Neuron (in vitro differentiated cells): ENCODE data around the gene TMEM185B.
A peak's percentile ranks its signal among the peaks of the same experiment; 100 is the strongest.
"Not testable (repeated sequence)": the region's sequence is repeated elsewhere in the genome, so short reads cannot be mapped to it uniquely, and the experiment has no call there.

Experiments used
- H2AFZ ChIP-seq: one replicate; pipeline ENCODE4 v1.6.1; 2013; ENCODE audit warnings: low read depth, mild to moderate bottlenecking, inconsistent platforms, low read length, moderate library complexity
- H3K27me3 ChIP-seq: one replicate; pipeline ENCODE4 v1.6.1; 2013; ENCODE audit warnings: low read length; ENCODE audit not compliant: insufficient read depth
- H3K36me3 ChIP-seq: one replicate; pipeline ENCODE4 v1.6.1; 2013; ENCODE audit warnings: low read length; ENCODE audit not compliant: insufficient read depth
- H3K4me1 ChIP-seq: one replicate; pipeline ENCODE4 v1.6.1; 2013; ENCODE audit warnings: low read length; ENCODE audit not compliant: insufficient read depth
- H3K4me3 ChIP-seq: 2 replicates; pipeline ENCODE4 v1.5.1; 2013; ENCODE audit warnings: mild to moderate bottlenecking, low read length, moderate library complexity
- H3K9me3 ChIP-seq: one replicate; pipeline ENCODE4 v1.6.1; 2013; ENCODE audit warnings: low read length

TMEM185B gene

DNA sequence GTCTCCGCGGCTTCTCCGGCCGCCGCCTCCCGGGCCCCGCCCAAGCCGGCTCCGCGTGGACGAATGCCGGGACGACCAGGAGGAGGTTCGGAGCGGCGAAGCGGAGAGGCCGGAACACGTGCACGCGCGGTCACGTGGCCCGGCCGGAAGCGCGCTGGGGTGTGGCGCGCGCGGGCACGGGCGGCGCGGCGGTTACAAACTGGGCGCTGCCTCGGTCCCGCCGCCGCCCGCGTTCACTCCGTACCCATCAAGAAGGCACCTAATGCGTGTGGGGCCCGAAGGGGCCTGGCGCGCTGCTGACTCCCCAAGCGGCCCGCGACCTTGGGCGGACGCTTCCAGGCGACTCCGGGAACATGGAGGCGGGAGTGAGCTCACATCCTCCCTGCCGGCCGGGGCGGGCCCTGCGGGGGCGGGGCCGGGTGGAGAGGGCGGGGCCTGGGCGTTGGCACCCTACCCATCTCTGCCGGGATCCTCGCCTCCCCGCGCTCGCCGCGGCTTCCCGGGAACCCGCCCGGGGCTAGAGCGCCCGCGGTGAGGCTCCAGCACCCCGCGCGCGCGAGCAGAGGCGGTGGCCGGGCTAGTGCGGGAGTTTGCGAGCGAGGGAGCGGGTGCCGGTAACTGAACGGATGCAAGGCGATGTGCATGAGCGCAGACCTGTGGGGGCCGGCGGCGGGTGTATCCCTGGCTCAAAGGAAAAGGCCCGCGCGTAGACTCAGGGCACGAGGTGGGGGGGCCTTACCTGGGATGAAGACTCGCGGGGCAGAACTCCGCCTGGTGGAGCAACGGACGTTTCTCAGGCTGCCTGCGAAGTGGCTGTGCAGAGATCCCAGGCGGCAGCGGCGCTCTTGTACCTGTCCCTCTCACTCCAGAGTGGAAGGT is at the start of gene TMEM185B:
TSS of gene TMEM185B (minus strand) at position 367 of the 879 bp plus-strand sequence. CDS start 424 bp downstream, outside the sequence.
- Histone ChIP-seq H2AFZ (peak within 1 kb of the TSS; percentile 99), H3K4me3 (peak within 1 kb of the TSS; percentile 58), H3K36me3 (peaks cover 7% of the 10 kb centered on the region), H3K9me3 (peaks cover 10% of the 10 kb centered on the region), H3K4me1 (peaks cover 3% of the 10 kb centered on the region), H3K27me3 (peaks cover 40% of the 10 kb centered on the region)

DNA sequence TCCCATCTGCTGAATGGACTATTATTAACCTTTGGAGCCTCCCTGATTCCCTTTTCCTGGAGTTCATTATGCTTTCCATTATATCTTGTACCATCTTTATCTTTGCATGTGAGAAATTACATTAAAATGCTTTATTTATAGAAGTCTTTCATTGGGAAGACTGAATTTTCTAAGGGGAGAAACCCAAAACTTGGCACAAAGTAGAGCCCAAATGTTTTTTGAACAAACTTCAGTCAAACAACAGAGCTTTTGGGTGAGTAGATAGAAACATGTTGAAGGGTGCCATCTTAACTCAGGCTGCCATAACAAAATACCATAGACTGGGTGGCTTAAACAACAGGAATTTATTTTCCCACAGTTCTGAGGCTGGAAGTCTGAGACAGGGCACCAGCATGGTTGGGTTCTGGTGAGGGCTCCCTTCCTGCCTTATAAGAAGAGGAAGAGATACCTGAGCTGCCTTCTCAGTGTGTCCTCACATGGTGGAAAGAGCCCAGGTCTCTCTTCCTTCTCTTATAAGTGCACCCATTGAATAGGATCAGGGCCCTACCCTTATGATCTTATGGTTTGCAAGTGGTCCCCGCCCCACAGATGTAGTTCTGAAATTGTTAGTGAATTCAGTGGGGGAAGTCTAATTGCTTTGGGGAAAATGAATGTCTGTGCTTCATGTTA is 48.6 kb upstream of the TMEM185B start:
- H3K27me3 ChIP-seq, result no peaks in the 10 kb centered on the region
- H3K9me3 ChIP-seq, result peaks cover 5% of the 10 kb centered on the region
- no peaks in the 10 kb centered on the region for H3K36me3 ChIP-seq
- H2AFZ ChIP-seq, result no peak overlapping the region
- no peaks in the 10 kb centered on the region for H3K4me1 ChIP-seq
- no peak overlapping the region for H3K4me3 ChIP-seq

DNA sequence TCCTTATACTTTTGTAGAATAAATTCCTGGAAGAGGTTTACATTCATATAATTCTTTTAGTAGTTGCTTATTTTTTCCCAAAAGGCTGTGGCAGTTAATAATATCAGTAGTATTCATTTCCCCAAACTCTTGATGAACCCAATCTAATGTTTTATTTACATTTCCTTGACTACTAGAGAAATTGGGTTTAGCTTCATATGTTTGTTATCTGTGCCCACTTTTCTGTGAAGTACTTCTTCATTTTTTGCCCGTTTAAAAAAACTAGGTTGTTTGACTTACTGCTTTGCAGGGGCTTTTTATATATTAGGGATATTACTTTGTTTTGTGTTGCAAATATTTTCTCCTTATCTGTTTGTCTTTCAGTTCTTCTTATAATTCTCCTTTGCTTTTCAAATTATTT is 46.6 kb upstream of the TMEM185B start:
- H3K36me3 ChIP-seq, result no peaks in the 10 kb centered on the region
- no peak overlapping the region for H3K4me3 ChIP-seq
- H3K27me3 ChIP-seq, result no peaks in the 10 kb centered on the region

DNA sequence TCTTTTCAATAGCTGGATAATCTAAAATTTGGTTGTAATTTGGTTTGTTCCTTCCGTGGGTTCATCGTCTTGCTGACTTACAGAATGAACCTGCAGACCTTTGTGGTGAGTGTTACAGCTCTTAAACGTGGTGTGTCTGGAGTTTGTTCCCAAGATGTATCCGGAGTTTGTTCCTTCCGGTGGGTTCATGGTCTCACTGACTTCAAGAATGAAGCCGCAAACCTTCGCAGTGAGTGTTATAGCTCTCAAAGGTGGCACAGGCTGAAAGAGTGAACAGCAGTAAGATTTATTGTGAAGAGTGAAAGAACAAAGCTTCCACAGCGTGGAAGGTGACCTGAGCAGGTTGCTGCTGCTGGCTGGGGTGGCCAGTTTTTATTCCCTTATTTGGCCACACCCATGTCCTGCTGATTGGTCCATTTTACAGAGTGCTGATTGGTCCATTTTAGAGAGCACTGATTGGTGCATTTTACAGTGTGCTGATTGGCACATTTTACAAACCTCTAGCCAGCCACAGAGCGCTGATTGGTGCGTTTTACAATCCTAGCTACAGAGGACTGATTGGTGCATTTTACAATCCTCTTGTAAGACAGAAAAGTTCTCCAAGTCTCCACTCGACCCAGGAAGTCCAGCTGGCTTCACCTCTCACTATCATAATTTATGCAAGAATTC is 46.0 kb upstream of the TMEM185B start:
- H3K4me1 ChIP-seq, result no peaks in the 10 kb centered on the region
- H2AFZ ChIP-seq, result no peak overlapping the region
- H3K36me3 ChIP-seq, result no peaks in the 10 kb centered on the region
- no peaks in the 10 kb centered on the region for H3K27me3 ChIP-seq
- peaks cover 5% of the 10 kb centered on the region for H3K9me3 ChIP-seq
- H3K4me3 ChIP-seq, result no peak overlapping the region

More for the DNA sequence above, 46.6 kb upstream of the TMEM185B start:
- no peaks in the 10 kb centered on the region for H3K4me1 ChIP-seq
- H2AFZ ChIP-seq, result no peak overlapping the region
- peaks cover 5% of the 10 kb centered on the region for H3K9me3 ChIP-seq

GRCh38 chr2:120267348-120267747 is 44.1 kb upstream of the TMEM185B start:
- Histone ChIP-seq H3K27me3 (no peaks in the 10 kb centered on the region), H3K4me3 (no peak overlapping the region), H3K9me3 (peaks cover 5% of the 10 kb centered on the region), H3K4me1 (no peaks in the 10 kb centered on the region), H3K36me3 (no peaks in the 10 kb centered on the region), H2AFZ (no peak overlapping the region)

DNA sequence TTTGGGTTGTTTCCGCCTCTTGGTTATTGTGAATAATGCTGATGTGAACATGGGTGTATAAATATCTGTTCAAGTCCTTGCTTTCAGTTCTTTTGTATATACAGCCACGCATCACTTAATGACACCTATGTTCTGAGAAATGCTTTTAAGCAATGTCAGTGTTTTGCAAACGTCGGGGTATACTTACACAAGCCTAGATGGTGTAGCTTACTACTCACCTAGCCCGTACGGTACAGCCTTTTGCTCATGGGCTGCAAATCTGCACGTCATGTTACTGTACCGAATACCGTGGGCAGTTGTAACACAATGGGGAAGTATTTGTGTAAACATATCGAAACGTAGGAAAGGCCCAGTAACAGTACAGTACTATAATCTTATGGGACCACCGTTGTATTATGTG is 41.8 kb upstream of the TMEM185B start:
- Histone ChIP-seq H2AFZ (no peak overlapping the region), H3K36me3 (no peaks in the 10 kb centered on the region), H3K9me3 (peaks cover 10% of the 10 kb centered on the region), H3K27me3 (no peaks in the 10 kb centered on the region), H3K4me1 (no peaks in the 10 kb centered on the region), H3K4me3 (no peak overlapping the region)

DNA sequence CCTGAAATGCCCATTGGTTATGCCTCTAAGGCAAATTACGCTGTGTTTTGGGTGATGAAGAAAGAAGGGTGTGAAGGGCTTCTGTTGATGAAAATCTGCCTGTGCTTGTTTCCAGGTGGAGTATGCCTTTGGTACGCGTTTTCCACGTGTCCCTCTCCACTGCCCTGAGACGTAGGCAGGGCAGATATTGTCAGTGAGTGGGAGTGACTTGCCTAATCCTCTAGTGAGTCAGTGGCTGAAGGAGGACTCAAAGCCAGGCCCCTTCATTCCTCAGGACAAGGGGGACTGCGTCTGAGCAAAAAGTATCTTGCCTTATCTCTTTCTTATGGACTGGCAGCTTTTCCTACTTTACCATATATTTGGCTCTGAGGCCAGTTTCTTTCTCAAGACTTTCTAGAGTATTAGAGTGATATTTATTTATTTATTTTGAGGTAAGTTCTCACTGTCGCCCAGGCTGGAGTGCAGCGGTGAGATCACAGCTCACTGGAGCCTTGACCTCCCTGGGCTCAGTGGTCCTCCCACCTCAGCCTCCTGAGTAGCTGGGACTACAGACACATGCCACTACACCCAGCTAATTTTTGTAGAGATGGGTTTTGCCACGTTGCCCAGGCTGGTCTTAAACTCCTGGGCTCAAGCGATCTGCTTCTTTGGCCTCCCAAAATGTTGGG is 39.7 kb upstream of the TMEM185B start:
- Histone ChIP-seq H3K9me3 (peaks cover 5% of the 10 kb centered on the region), H3K27me3 (no peaks in the 10 kb centered on the region), H3K36me3 (no peaks in the 10 kb centered on the region), H2AFZ (no peak overlapping the region), H3K4me1 (no peaks in the 10 kb centered on the region), H3K4me3 (no peak overlapping the region)

DNA sequence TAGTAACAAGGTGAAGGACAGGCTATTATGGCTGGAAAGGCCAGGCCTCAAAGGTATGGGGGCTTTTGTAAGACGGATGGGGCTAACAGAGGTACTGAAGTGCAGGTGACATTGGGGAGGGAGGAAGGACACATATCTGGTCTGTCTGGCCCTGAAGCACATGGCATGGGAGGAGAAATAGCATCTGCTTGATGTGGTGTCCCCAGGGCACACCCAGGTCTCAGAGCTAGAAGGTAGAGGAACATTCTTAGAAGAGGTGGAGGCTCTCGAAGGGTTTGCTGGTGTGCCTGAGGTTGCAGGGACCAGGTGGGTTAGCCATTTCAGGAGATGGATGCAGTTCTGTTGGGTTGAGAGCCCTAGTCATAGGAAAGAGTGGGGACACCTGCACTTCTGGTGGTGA is 39.0 kb upstream of the TMEM185B start:
- Histone ChIP-seq H3K36me3 (no peaks in the 10 kb centered on the region), H3K27me3 (no peaks in the 10 kb centered on the region), H3K4me3 (no peak overlapping the region), H2AFZ (no peak overlapping the region), H3K4me1 (no peaks in the 10 kb centered on the region), H3K9me3 (peaks cover 5% of the 10 kb centered on the region)

DNA sequence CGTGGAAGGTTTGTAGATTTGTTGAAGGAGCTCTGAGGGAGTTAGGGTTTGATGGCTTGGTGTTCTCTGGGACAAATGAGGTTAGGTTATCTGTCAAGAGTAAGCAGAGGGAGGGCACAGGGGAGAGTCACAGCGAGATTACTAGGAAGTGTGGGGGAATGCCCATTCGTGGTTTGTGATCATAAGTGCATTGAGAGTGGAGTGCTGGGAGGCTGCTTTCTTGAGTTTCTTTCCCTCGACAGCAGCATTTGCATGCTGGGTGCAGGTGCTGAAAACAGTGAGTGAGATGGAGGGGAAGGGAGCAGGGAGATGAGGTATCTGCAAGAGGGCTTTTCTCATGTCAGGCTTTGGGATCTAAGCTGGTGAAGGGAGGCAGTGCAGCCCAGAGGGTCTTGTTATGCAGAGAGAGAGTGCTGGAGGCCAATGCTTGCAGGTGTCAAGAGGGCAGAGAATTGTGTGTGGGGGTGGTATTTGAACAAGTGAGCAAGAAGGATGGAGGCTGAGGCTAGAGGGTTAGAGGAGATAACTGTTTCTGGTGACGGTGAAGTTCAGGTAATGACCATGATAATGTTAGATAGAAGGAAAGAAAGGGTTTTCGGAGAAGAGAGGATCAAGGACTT is 38.3 kb upstream of the TMEM185B start:
- Histone ChIP-seq H3K4me1 (no peaks in the 10 kb centered on the region), H3K9me3 (peaks cover 5% of the 10 kb centered on the region), H2AFZ (no peak overlapping the region), H3K36me3 (no peaks in the 10 kb centered on the region), H3K4me3 (no peak overlapping the region), H3K27me3 (no peaks in the 10 kb centered on the region)

GRCh38 chr2:120260736-120261135 is 37.5 kb upstream of the TMEM185B start:
- Histone ChIP-seq H3K27me3 (no peaks in the 10 kb centered on the region), H3K4me3 (no peak overlapping the region), H2AFZ (no peak overlapping the region), H3K36me3 (no peaks in the 10 kb centered on the region), H3K9me3 (peaks cover 5% of the 10 kb centered on the region), H3K4me1 (no peaks in the 10 kb centered on the region)

DNA sequence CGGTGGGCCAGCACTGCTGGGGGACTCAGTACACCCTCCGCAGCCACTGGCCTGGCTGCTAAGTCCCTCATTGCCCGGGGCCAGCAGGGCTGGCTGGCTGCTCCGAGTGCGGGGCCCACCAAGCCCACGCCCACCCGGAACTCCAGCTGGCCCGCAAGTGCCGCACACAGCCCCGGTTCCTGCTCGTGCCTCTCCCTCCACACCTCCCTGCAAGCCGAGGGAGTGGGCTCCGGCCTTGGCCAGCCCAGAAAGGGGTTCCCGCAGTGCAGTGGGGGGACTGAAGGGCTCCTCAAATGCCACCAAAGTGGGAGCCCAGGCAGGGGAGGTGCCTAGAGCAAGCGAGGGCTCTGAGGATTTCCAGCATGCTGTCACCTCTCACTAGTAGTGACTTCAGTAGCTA is 36.7 kb upstream of the TMEM185B start:
- H3K9me3 ChIP-seq, H3K4me3 ChIP-seq, H3K4me1 ChIP-seq, H3K36me3 ChIP-seq, H2AFZ ChIP-seq, H3K27me3 ChIP-seq: not testable (repeated sequence)

DNA sequence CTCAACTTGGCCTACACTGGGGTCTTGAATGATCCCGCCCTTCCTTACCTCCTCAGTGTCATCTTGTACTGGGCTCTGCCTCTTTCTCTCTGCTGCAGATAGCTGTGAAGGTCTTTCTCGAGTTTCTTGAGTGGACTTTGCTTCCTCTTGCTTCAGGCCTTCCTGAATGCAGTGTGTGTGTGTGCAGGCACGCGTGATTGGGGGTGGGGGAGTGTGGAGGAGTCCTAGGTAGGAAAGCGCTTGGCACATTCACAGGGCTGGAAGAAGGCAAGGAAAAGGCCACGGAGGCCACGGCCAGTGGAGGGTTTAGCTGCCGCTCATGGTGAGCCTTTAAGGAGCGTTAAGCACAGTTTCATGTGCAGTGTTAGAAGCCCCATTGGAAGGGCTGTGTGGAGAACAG is 35.0 kb upstream of the TMEM185B start:
- Histone ChIP-seq H3K4me3 (no peak overlapping the region), H2AFZ (no peak overlapping the region), H3K4me1 (peaks cover 10% of the 10 kb centered on the region), H3K9me3 (peaks cover 5% of the 10 kb centered on the region), H3K36me3 (no peaks in the 10 kb centered on the region), H3K27me3 (no peaks in the 10 kb centered on the region)
